Right ventricle myocardium inferior (tissue), 1 donor: ENCODE data around the gene RPS6KB1. TPM values are rescaled to one million over a fixed set of nuclear protein-coding genes. Genes with fewer than 3 reads are reported as not detected.
"Not testable (repeated sequence)": the region's sequence is repeated elsewhere in the genome, so short reads cannot be mapped to it uniquely, and the experiment has no call there.

Experiments
- ATAC-seq: fragments of 200-7000 bp; cut with Tn5 transposase; one replicate; pipeline ENCODE4 v1.9.1; 2020; ENCODE audit warnings: mild to moderate bottlenecking, moderate library complexity
- DNase-seq: peaks from one replicate; pipeline ENCODE4 v3.0.0; 2021; ENCODE audit errors: missing footprints
- intact Hi-C: fragments of 100-400 bp; cut with DNase I; formaldehyde crosslinking; loops from one replicate; pipeline ENCODE4 v1.11.0; 2022
- total RNA-seq: library from RNA; stranded (reverse); fragmentation: NEBNext Ultra II Directional; extraction: Animal tissue kit (Norgen Biotek cat#: 25700); gene quantifications from one replicate; pipeline ENCODE4 v1.2.1, GENCODE V29; 2021
- donor health status: DM: no; HTN: yes; CAD: no; lungs with severe emphysema.

The RPS6KB1 gene
- total RNA-seq, 1 donor from 2014 or later = 21.4 TPM

GRCh38 chr17:59916446-59916845 lies 23.5 kb downstream of the RPS6KB1 start:
- no peak for ATAC-seq
- intact Hi-C loops = no loop called here
- no peak for DNase-seq

- DNase-seq, ATAC-seq: not testable (repeated sequence)
- intact Hi-C loops = loop anchor here (10.0 kb wide), 1 partner anchor 154 kb away; the partner anchor contains the start of gene HEATR6
Measured at GRCh38 chr17:59920637-59921036, 27.7 kb downstream of the RPS6KB1 start.

- ATAC-seq, DNase-seq, intact Hi-C loops: not testable (repeated sequence)
Measured at GRCh38 chr17:59930121-59930520, 37.2 kb downstream of the RPS6KB1 start.

DNA sequence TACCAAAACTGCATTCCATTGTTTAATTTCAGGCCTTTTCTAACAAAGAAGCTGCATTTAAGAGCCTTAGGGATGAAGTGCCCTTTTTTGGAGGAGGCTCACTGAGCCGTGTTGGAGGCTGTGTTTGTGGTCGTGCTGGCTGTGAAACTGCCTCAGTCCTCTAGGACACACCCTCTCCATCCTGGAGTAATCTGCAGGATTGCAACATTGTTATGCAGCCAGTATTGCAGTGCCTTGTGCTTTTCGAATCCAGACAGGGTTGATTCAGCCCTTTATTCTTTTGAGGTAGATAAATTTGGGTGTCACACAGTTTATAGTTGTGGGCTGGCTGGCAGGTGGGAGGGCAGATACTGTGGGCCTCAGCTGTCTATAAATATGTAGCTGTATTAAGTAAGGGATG lies 37.8 kb downstream of the RPS6KB1 start:
- peak; percentile 56 for ATAC-seq
- DNase-seq, intact Hi-C loops: not testable (repeated sequence)

- ATAC-seq, intact Hi-C loops, DNase-seq: not testable (repeated sequence)
Measured at GRCh38 chr17:59933317-59933716, 40.4 kb downstream of the RPS6KB1 start.

GRCh38 chr17:59940697-59941096 lies 47.8 kb downstream of the RPS6KB1 start:
- ATAC-seq, DNase-seq: not testable (repeated sequence)
- intact Hi-C loops = loop anchor here (10.0 kb wide), 1 partner anchor 276 kb away; no protein-coding TSS in a partner anchor

DNA sequence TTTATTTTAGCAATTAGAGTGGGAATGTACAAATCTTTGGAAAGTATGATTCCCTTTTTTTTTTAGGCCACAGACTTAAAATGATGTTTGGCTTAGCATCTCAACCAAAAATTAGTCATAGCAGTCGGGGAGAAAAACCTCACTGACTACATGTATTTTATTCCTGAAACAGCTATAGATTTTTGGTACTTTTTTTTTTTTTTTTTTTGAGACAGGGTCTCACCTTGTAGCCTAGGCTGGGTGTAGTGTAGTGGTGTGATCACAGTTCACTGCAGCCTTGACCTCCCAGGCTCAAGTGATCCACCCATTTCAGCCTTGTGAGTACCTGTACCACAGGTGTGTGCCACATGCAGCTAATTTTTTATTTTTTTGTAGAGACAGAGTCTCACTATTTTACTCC lies 48.2 kb downstream of the RPS6KB1 start:
- ATAC-seq (no peak), DNase-seq (no peak)
- intact Hi-C loops = loop anchor here (10.0 kb wide), 1 partner anchor 276 kb away; no protein-coding TSS in a partner anchor

- DNase-seq = not testable (repeated sequence)
Measured at GRCh38 chr17:59946433-59946832, 53.5 kb downstream of the RPS6KB1 start.

DNA sequence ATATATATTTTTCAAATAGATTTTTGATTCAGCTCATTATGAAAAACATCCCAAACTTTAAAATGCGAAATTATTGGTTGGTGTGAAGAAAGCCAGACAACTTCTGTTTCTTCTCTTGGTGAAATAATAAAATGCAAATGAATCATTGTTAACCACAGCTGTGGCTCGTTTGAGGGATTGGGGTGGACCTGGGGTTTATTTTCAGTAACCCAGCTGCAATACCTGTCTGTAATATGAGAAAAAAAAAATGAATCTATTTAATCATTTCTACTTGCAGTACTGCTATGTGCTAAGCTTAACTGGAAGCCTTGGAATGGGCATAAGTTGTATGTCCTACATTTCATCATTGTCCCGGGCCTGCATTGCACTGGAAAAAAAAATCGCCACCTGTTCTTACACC lies 54.4 kb downstream of the RPS6KB1 start:
- intact Hi-C loops = loop anchor here (10.0 kb wide), 1 partner anchor 283 kb away; no protein-coding TSS in a partner anchor
- ATAC-seq, DNase-seq: not testable (repeated sequence)

More at GRCh38 chr17:59946433-59946832, 53.5 kb downstream of the RPS6KB1 start:
- not testable (repeated sequence) for ATAC-seq
- intact Hi-C loops = loop anchor here (10.0 kb wide), 1 partner anchor 282 kb away; no protein-coding TSS in a partner anchor

- no peak for ATAC-seq
Measured at GRCh38 chr17:59950049-59950448, 57.1 kb downstream of the RPS6KB1 start.

DNA sequence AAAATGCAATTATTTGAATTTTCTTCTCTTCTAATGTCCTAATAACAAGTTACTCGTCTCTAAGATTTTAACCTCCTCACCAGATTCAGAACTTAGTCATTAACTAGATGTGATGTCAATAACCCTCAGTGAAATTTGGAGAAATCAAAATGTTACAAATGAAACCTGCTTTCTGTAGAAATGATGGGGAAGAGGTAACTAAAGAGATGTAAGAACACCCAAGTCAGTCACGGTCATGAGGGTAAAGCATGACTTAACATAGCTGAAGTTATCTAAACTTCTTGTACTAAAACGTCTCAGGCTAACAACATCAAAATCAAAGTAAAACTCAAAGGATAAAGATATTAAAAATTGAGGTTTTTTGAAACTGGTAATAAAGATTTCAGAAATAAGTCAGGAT lies 61.9 kb downstream of the RPS6KB1 start:
- intact Hi-C loops = no loop called here
- DNase-seq = no peak

More at GRCh38 chr17:59950049-59950448, 57.1 kb downstream of the RPS6KB1 start:
- no peak for DNase-seq
- intact Hi-C loops = no loop called here

GRCh38 chr17:59959574-59959973 lies 66.7 kb downstream of the RPS6KB1 start:
- ATAC-seq, intact Hi-C loops, DNase-seq: not testable (repeated sequence)

More for the DNA sequence above, 61.9 kb downstream of the RPS6KB1 start:
- no peak for ATAC-seq

DNA sequence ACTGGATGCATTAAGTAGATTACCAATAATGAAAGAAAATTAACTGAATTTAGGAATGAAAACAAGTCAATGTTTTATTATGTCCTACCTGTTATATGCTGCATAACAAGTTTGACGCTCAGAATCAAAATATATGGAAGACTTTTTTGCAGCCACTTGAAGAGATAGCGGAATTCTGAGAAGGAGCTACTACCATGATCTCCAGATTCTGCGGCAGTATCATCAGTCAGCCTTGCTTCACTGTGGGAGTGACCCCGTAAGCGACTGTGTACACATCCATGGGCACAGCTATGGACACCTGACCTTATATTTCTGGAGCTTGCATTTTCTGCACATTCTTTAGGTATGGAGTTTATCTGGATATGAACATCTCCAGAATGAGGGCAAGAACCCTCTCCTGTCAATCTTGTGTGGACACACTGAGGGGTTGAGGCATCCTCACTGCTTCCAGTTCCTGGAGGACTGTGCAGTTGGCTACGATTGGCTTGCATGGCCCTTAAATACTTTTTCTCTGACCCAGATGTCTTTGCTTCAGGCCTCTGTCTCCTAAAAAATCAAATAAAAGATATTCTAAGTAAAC lies 69.9 kb downstream of the RPS6KB1 start:
- ATAC-seq = no peak
- intact Hi-C loops = no loop called here

GRCh38 chr17:59963738-59964481 lies 71.0 kb downstream of the RPS6KB1 start:
- intact Hi-C loops = no loop called here
- ATAC-seq = peak; percentile 45
- DNase-seq = no peak

More for the DNA sequence above, 69.9 kb downstream of the RPS6KB1 start:
- DNase-seq = no peak

GRCh38 chr17:59964482-59965328 lies 71.8 kb downstream of the RPS6KB1 start, which contains the start of gene RNFT1:
Gene RNFT1, minus strand, starts transcription at chr17:59964740. Its CDS starts 77 bp downstream, at chr17:59964663.
- DNase-seq = peak; percentile 97
- intact Hi-C loops = no loop called here
- ATAC-seq = peak; percentile 98

DNA sequence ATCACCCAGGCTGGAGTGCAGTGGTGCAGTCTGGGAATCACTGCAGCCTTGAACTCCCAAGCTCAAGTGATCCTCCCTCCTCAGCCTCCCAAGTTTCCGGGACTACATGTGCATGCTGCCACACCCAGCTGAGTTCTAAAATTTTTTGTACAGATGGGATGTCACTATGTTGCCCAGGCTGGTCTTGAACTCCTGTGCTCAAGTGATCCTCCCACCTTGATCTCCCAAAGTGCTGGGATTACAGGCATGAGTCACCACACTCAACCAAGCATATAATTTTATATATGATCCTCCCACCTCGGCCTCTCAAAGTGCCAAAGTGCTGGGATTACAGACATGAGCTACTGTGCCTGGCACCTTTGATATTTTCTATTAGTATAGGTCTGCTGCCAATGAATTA lies 78.8 kb downstream of the RPS6KB1 start:
- DNase-seq, ATAC-seq, intact Hi-C loops: not testable (repeated sequence)

GRCh38 chr17:59972778-59973177 lies 79.9 kb downstream of the RPS6KB1 start:
- DNase-seq (no peak), ATAC-seq (no peak)
- intact Hi-C loops = no loop called here

DNA sequence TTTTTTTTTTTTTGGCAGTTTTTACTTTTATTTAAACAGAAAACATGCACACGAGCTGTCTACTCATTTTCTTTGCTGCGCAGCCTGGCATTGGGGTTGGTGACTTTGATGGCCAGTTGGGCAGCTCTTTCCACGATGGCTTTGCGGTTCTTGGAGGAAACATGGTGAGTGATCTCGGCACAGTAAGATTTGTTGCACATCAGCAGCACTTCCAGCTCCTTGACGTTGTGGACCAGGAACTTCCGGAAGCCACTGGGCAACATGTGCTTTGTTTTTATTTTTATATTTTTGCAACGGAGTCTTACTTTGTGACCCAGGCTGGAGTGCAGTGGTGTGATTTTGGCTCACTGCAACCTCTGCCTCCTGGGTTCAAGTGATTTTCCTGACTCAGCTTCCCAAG lies 80.6 kb downstream of the RPS6KB1 start:
- DNase-seq, intact Hi-C loops, ATAC-seq: not testable (repeated sequence)
